Measurements from ENCODE around the gene PYGL.

PYGL gene

GRCh38 chr14:50967103-50967502 lies 22.8 kb upstream of the PYGL start:
- Histone ChIP-seq H3K4me3 (ENCODE audit: low read length) (no peak overlapping the region), H3K27ac (ENCODE audit: low read depth, low read length) (no peak overlapping the region), H3K4me2 (ENCODE audit: low read length) (no peak overlapping the region), H3F3A (ENCODE audit: control insufficient read depth, insufficient read depth) (peaks cover 2% of the 10 kb centered on the region; the same call in 1 of the 2 replicates), H3K4me1 (ENCODE audit: control insufficient read depth, low read length) (no peaks in the 10 kb centered on the region), H3K9me2 (replicated peaks; ENCODE audit: control insufficient read depth, low read length) (no peaks in the 10 kb centered on the region), H4K20me1 (ENCODE audit: control insufficient read depth, insufficient read depth, low read depth, low read length) (no peaks in the 10 kb centered on the region), H3K27me3 (ENCODE audit: control insufficient read depth, low read length) (no peaks in the 10 kb centered on the region), H3K79me2 (ENCODE audit: control insufficient read depth, low read length) (no peaks in the 10 kb centered on the region), H3K9me3 (ENCODE audit: control insufficient read depth, insufficient read depth, low read length) (no peaks in the 10 kb centered on the region), H3K36me3 (ENCODE audit: control insufficient read depth, low read length) (no peaks in the 10 kb centered on the region)
- TF ChIP-seq EZH2phosphoT487 (IDR thresholded peaks at IDR 0.05; ENCODE audit: borderline replicate concordance, low read length) (no peak), CTCF (IDR thresholded peaks at IDR 0.05; ENCODE audit: low read depth, low read length, poor library complexity, severe bottlenecking) (no peak)

- Histone ChIP-seq H3K27me3 (ENCODE audit: control insufficient read depth, low read length) (0 out of 2 replicates have a peak, but pooled peaks cover 2% of the 10 kb centered on the region), H3K27ac (ENCODE audit: low read depth, low read length) (no peak overlapping the region), H4K20me1 (ENCODE audit: control insufficient read depth, insufficient read depth, low read depth, low read length) (no peaks in the 10 kb centered on the region), H3K4me2 (ENCODE audit: low read length) (no peak overlapping the region), H3K36me3 (ENCODE audit: control insufficient read depth, low read length) (no peaks in the 10 kb centered on the region), H3K4me1 (ENCODE audit: control insufficient read depth, low read length) (peaks cover 12% of the 10 kb centered on the region), H3K9me2 (replicated peaks; ENCODE audit: control insufficient read depth, low read length) (no peaks in the 10 kb centered on the region), H3K79me2 (ENCODE audit: control insufficient read depth, low read length) (no peaks in the 10 kb centered on the region), H3K9me3 (ENCODE audit: control insufficient read depth, insufficient read depth, low read length) (no peaks in the 10 kb centered on the region), H3K4me3 (ENCODE audit: low read length) (no peak overlapping the region), H3F3A (ENCODE audit: control insufficient read depth, insufficient read depth) (peaks cover 2% of the 10 kb centered on the region; the same call in 1 of the 2 replicates)
- TF ChIP-seq CTCF (IDR thresholded peaks at IDR 0.05; ENCODE audit: low read depth, low read length, poor library complexity, severe bottlenecking) = no peak
- no peak for TF ChIP-seq EZH2phosphoT487 (IDR thresholded peaks at IDR 0.05; ENCODE audit: borderline replicate concordance, low read length)
Observed at GRCh38 chr14:50964683-50965390, 20.6 kb upstream of the PYGL start.

GRCh38 chr14:50963919-50964318 lies 19.6 kb upstream of the PYGL start:
- no peak overlapping the region for H3K4me3 ChIP-seq (ENCODE audit: low read length)
- no peaks in the 10 kb centered on the region for H3K79me2 ChIP-seq (ENCODE audit: control insufficient read depth, low read length)
- no peaks in the 10 kb centered on the region for H3K9me2 ChIP-seq (replicated peaks; ENCODE audit: control insufficient read depth, low read length)
- H3K27ac ChIP-seq (ENCODE audit: low read depth, low read length) = no peak overlapping the region
- TF ChIP-seq CTCF (IDR thresholded peaks at IDR 0.05; ENCODE audit: low read depth, low read length, poor library complexity, severe bottlenecking) = no peak
- TF ChIP-seq EZH2phosphoT487 (IDR thresholded peaks at IDR 0.05; ENCODE audit: borderline replicate concordance, low read length) = no peak
- no peaks in the 10 kb centered on the region for H3K9me3 ChIP-seq (ENCODE audit: control insufficient read depth, insufficient read depth, low read length)
- no peak overlapping the region for H3K4me2 ChIP-seq (ENCODE audit: low read length)
- H3F3A ChIP-seq (ENCODE audit: control insufficient read depth, insufficient read depth) = peaks cover 2% of the 10 kb centered on the region; the same call in 1 of the 2 replicates
- no peaks in the 10 kb centered on the region for H3K36me3 ChIP-seq (ENCODE audit: control insufficient read depth, low read length)
- no peaks in the 10 kb centered on the region for H4K20me1 ChIP-seq (ENCODE audit: control insufficient read depth, insufficient read depth, low read depth, low read length)
- 0 out of 2 replicates have a peak, but pooled peaks cover 2% of the 10 kb centered on the region for H3K27me3 ChIP-seq (ENCODE audit: control insufficient read depth, low read length)
- peaks cover 12% of the 10 kb centered on the region for H3K4me1 ChIP-seq (ENCODE audit: control insufficient read depth, low read length)
